GM21619 (cell line): ENCODE data around the gene XAB2.

ENCODE experiments used
- ATAC-seq: cut with Tn5 transposase; IDR thresholded peaks from one replicate; pipeline ENCODE4 v1.9.1; 2021; ENCODE audit not compliant: unreplicated experiment

XAB2 gene

DNA sequence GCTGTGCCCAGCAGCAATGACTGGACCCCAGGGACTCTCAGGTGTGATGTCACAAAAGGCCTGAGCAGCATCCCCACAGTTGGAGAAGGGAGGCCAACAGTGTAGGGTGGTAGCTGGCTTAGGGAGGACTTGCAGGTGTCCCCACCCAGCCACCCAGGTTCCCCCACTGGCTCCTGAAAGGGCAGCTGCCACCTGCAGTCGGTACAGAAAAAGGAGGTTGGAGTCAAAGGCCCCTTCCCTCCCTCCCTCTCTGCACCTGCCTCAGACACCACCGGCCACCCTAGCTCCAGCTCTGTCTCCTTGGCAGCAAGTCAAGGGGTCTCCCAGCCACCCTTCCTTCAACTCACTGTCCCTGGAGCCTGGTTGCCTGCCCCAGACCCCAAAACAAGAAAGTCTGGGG is 4.4 kb upstream of the XAB2 start, which contains the start of gene PCP2:
Gene PCP2 (minus strand): TSS at position 22 of the 400 bp plus-strand sequence. CDS start 262 bp downstream, outside the sequence.
- ATAC-seq, result no peak

DNA sequence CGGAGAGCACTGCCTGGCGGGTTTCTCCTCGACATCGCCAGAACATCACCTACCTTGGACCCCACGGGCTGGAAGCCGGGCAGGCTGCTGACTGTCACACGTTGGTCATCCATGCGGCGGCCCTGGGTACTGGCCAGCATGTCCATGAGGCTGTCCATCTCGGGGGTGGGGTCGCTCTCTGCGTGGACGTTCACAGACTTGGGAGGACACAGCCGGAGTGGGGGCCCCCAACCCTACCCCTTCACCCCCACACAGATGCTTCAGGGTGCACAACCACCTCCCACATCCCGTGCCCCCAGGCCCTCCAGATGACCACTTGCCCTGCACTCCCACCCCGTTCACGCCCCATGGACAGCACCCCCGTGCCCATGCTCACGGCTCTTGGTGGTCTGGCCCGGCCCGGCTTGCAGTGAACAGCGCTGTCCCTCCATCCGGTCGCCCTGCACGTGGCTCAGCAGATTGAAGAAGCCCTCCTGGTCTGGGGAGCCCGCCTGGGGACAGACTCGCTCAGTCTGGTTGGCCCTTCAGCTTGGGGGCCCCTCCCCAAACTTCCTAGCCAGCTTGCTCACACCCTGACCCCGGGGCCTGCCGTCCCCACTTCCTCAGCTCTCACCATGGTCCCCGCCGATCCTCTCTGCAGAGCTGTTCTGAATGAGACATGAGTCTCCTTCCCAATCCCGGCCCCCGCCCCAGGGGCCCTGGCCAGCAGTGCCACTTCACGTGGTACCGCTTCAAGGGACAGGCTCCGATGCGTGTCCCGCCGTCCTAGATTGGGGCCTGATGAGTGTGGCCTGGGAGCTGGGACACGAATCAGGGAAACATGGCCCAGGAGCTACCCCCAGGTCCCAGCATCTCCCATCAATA is 3.2 kb upstream of the XAB2 start:
- no peak for ATAC-seq

DNA sequence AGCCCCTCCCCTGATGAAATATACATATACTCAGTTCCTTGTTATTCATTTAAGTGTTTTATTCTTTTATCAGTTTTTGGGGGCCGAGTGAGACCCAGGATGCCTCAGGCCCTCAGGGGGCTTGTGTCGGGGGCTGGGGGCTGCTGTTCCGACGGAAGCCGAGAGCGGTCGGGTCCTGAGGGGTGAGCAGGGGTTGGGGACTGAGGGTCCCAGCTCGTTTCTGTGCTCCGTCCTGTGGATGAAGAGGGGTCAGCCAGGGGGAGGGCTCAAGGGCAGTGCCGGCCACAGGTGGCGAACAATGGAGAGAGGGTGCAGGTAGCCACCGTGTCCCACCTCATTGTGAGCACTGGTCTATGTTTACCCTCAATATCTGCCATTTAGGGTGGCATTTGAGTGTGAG is 2.2 kb upstream of the XAB2 start:
- ATAC-seq, result no peak

DNA sequence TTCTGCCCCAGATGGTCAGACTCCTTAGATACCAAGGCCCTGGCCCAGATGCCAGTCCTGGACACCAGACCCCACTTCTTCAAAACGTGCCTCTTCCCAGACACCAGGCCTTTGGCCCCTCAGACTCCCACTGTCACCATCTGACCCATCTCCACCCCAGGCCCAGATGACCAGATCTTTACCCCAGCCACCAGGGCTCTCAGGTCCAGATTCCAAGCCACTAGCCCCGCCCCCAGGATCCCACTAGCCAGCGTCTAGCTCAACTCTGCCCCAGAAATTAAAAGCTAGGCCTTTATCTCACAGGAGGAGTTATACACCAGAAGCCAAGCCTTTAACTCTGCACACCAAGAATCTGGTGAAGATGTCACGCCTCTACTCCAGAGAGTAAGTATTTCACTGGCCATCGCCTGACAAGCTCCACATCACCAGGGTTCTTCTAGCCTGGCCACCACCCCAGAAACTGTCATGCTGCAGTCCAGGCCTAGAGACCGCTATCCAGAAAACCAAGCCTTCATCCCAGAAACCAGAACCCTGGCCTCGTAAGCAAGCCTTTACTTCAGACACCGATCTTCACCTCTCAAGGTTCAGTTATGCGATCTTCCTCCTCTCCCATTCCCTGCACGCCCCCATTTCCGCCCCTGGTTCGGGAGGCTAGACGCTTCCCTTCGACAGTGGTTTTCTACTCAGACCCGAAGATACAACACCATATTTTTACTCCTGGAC is 595 bp downstream of the XAB2 start:
- no peak for ATAC-seq

DNA sequence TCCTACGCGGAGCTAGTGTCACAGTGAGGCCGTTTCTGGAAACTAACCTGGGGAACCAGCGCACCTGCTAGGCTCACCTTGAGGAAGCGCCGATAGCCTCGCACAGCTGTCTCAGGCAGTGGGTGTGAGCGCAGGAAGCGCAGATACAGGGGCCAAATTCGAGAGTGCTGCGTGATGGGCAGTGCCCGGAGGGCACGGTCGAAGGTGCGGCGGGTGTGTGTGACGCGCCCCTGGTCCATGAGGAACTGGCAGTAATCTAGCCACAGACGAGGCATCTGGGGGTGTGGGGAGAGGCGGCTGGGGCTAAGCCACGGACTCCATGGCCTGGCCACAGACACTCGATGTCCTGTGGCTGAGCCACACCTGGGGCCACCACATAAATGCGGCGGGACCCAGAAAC is 2.2 kb downstream of the XAB2 start:
- no peak for ATAC-seq

DNA sequence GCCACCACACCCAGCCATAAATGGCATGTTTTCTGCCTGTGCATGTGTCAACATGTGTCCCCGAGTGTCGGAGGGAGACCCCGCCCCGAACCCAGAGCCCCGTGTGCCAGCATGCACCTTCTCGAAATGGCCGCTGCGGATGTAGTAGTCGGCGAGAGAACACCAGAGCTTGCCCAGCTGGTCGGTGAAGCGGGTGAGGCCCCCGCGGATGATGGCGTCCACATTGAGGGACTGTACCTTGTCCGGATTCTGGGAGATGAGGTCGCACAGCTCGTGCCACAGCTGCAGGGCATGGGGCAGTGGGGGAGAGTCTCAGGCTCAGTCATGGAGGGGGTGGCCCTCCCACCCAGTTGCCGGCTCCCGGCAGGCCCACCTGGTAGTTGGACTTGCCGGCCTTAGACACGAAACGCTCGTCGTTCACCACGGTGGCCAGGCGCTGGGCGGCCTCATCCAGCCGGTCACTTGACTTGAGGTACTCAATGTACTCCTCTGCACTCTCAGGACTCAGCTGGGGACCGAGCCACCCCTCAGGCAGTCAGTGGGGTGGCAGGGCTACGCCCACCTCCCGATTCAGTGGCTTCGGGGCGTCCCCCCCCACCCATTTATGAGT is 3.5 kb downstream of the XAB2 start:
- no peak for ATAC-seq

DNA sequence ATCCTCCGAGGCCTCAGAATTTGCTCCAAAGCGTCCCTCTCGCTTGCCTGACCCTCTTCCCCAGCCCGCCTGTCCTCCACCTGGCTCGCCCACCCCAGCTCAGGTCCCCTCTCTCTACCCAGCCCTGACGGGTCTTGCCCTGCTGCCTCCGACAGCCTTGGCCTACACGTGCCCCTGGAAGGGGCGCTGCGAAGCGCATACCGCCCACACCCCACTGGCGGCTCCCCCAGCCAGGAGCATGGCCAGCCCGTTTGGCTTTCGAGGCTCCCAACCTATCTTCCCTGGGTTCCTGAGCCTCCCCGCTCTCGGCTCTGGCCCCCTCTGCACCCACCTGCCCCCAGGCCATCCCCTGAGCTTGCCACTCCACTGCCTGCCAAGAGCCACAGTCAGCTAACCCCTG is 4.5 kb downstream of the XAB2 start:
- no peak for ATAC-seq

DNA sequence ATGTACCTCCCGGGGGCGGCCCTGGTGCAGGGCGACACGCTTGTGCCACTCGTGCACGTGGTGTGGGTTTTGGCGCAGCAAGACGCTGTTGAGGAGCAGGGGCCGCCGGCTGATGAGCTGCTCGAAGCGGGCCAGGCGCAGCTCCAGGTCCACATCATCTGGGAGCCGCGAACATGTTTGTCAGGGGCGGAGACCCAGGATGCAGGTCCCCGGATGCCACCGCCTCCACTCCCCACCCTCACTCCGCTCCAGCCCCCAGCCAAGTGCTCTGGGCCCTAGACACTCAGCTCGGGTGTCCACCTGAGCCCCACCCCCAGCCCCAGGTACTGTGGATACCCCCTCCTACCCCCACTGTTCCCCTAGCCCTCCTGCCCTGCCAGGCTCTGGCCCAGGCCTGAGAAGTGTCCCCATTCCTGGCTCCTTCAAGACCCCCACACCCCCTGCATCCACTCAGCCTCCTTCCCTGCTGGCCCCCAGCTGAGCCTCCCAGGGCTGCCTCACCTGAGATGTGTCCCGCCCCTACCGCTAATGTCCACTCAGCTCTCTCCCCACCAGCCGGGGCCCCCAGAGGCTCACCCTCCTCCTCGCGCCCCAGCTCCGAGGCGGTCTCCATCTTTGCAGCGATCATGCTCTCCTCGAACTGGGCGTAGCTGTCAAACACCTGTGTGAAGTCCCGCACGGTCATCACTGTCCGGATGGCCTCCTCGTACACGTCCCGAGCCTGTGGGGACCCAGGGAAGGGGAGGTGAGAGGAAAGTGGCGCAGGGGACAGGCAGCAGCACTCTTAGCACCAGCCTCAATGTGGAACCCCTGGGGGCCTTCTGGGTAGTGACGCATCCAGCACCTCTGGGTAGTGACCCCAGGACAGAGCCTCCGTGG is 5.4 kb downstream of the XAB2 start:
- no peak for ATAC-seq

DNA sequence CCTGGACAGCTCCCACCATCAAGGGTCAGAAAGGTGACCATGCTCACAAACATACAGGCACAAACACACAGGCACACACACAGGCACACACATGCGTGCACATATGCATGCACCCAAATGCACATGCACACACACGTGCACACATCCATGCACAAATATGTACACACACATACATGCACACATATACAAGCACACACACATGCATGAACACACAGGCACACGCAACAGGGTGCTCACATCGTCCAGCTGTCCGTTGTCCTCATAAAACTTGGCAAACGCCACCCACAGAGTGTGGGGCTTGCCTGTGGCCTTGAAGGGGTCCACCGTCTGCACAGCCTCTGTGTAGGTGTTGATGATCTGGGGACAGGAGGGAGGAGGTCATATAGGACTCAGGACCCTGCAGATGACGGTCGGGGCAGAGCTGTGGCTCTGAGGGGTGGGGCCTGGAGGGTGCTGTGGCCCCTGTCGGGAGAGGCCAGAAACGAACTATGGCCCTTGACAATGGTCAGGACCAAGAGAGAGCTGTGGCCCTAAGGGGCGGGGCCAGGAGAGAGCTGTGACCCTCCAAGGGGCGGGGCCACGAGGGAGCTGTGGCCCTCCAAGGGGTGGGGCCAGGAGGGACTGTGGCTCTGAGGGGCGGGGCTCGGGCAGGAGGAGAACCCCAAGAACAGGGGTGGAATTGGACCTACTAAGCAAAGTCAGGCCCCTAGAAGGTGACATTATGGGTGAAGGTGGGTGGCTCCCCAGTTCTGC is 6.2 kb downstream of the XAB2 start:
- ATAC-seq, result no peak

DNA sequence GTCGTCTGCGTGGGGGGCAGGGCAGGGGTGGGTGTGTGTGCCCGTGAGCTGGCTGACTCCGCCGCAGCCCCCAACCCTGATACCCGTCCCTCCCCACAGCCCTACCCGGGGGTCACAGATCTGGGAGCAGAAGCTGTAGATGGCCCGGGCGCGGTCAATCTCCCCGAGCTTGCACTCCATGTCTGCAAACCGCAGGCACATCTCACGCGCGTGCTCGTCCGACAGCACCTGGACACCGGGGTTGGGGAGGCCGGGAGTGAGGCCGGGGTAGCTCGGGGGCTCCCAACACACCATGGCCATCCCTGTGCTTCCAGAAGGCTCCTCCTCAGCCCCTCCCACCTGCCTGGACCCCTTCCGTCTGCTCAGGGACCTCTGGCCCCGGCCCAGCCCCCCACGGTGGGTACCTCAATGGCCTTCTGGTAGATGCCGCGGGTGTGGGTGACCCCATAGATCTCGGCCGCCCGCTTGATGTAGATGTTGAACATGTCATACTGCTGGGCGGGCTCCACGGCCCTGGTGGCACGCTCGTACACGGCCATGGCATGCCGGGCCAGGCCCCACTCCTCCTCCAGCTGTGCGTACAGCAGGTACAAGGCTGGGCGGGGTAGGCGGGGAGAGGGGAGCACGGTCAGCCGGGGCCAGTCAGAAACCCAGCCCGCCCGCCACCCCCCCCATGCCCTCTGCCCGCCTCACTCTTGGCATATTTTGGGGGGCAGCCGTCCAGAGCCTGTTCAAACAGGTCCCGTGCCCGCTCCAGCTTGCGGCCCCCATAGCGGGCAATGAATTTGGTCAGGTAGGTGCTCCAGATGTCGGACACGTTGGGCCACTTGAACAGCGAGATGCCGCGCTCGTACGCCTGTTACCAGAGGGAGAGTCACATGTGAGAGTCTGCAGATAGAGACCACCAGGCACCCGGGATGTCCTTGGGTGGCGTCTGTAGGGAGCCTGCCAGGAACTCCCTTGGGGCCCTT is 8.6 kb downstream of the XAB2 start:
- no peak for ATAC-seq

DNA sequence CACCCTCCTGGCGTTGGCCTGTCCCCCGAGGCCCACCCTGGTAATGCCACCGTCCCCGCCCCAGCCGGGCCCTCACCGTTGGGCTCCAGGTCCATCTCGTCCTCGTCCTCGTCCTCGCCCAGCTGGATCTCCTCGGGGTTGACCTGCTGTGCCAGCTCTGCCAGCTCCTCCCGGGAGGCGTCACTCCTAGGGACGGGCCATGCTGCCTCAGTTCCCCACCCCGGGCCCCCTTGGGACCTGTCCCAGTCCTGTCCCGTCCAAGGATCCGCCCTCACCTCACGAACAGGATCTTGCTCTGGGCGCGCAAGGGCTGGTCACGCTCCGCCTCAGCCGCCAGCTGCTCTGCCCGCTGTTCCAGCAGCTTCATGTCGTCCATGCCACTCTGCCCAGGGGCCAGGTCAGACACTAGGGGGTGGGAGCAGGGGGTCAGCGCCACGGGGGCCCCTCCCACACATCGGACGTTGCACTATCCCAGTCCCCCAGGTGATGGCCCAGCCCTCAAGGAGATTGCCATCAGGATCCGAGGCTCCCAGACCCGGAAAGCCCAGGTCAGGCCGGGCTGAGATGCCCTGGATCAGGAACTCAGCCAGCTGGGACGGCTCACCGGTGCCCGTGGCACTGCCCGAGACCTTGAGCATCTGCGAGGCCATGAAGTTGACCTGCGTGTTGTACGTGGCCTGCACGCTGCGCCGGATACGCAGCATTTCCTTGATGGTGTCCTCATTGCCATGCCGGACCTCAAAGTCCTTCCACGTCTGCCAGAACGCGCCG is 9.5 kb downstream of the XAB2 start:
- no peak for ATAC-seq

DNA sequence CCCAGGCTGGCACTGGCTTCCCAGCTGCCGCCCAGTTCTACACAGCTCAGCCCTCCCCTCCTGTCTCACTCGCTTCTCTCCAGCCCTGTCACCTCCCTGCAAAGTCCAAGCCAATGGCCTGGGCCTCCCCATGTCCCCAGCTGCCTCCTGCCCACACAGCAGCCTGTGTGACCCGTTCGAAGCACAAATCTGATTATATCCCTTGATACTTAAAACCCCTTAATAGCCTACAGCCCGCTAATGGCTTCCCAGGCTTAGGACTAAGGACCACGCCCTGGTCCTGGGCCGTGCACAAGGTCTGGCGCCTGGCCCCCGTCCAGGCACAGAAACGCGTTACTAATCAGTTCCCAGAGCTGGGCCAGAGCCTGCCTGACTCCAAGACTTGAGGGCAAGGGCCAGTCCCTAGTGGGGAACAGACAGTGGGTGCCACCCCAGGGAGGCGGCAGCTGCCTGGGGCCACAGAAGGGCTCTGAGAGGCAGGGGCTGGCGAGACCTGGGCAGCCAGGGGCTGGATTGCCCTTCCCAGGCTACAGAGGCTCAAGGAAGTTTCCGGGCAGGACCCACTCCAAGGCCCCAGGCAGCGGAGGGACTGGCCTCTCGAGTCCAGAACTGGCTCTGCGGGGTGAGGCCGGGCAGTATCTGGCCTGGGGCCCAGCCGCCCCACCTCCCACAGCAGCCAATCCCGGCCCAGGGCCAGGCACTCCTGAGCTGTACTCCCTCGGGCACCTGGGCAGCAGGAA is 10.4 kb downstream of the XAB2 start:
- ATAC-seq, result no peak

DNA sequence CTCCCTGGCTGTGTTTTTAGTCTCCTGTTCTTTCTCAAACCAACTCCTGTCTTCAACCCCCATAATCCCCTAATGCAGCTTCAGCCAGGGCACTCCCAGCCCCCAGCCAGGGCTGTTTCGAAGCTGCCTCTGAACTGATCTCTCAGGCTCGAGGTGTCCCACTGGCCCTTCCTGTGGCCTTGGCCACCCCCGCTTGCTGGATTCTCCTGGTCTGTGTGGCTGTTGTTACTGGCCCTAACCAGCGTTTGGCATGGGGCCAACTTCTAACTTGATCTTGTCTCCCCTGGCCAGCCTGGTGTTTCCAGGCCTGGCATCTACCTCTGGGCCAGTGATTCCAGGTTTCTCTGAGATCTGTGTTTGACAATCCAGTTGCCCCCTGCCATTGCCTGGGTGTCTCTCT is 11.0 kb downstream of the XAB2 start:
- no peak for ATAC-seq

DNA sequence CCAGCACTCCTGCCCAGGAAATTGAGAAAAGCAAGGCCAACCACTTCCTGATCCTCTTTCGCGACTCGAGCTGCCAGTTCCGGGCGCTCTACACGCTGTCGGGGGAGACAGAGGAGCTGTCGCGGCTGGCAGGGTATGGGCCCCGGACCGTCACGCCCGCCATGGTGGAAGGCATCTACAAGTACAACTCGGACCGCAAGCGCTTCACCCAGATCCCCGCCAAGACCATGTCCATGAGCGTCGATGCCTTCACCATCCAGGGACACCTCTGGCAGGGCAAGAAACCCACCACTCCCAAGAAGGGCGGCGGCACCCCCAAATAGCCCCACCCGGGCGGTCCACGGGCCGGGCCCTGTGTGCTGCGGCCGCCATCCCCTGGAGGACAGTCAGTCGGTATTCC is 11.6 kb downstream of the XAB2 start:
- ATAC-seq, result no peak

DNA sequence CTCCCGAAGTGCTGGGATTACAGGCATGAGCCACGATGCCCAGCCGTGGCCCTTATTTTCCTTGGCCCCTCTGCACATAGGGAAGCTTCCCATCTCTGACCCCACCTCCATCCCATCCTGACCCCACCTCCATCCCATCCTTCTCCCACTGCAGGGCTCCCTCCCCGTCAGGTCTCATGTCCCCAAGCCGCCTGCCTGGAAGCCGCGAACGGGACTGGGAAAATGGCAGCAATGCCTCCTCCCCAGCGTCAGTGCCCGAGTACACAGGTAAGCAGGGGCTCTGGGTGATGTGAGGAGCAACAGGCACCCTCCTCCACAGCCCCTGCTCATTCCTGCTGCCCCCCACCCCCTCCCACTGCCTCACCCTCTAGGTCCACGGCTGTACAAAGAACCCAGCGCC is 12.2 kb downstream of the XAB2 start:
- ATAC-seq, result no peak

DNA sequence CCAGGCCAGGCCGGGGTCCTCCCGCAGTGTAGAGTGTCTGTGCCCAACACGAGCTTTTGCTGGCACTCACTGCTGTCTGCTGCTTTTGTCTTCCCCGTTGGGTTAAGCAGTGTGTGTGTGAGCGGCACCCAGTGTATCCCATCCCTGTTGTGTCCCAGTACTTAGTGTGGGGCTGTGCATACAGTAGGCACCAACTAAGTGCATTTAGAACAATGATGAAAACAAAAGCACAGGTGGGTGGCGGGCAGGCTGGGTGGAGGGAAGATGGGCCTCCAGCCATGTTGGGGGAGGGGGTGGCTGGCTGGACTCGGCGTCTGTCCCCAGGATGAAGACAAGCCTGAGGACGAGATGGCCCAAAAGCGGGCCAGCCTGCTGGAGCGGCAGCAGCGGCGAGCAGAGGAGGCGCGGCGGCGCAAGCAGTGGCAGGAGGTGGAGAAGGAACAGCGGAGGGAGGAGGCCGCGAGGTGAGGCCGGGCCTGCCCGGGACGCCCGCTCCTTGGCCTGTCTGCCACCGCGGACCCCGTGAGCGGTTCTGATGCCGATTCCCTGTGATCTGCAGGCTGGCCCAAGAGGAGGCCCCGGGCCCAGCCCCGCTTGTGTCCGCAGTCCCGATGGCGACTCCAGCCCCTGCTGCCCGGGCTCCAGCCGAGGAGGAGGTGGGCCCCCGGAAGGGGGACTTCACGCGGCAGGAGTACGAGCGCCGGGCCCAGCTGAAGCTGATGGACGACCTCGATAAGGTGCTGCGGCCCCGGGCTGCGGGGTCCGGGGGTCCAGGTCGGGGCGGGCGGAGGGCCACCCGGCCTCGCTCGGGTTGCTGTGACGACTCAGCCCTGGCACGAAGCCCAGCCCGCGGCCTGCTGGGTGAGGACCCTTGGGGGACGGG is 14.2 kb downstream of the XAB2 start:
- no peak for ATAC-seq
